HepG2 (cell line): ENCODE data around the gene FNDC3B. TPM values are rescaled to one million over a fixed set of nuclear protein-coding genes. Genes with fewer than 3 reads are reported as not detected.

Source experiments
- ATAC-seq: fragments of 200-7000 bp; cut with Tn5 transposase; 3 replicates; pipeline ENCODE4 v1.9.1; 2020; ENCODE audit warnings: mild to moderate bottlenecking, moderate library complexity
- BruUV-seq: library from RNA; stranded (reverse); fragments of 400-500 nt; replicated peaks from 2 replicates; lab custom pipeline; 2021; lab: Mats Ljungman, UMichigan
- CTCF ChIA-PET: fragments of 300-600 bp; formaldehyde crosslinking; extraction: SDS; loops from one replicate; lab custom pipeline; 2021; ENCODE audit warnings: low total read pairs, inconsistent platforms, low intra/inter-chr PET ratio; lab: Yijun Ruan, JAX
- POLR2A ChIA-PET: fragments of 350-600 bp; sonication (Branson Sonifier 250); formaldehyde crosslinking; loops from one replicate; lab custom pipeline; 2020; ENCODE audit warnings: antibody characterized with exemption, inconsistent platforms; lab: Yijun Ruan, JAX
- DNase-seq: peaks from one replicate; pipeline ENCODE4 v3.0.0-alpha.2; 2015; ENCODE audit warnings: low spot score
- FAIRE-seq: peaks from 3 replicates; lab custom pipeline; 2011; peaks lifted over from hg19 to GRCh38; lab: Jason Lieb, UNC
- H2AFZ ChIP-seq: one replicate; pipeline ENCODE4 v1.6.1; 2011; ENCODE audit warnings: low read length, inconsistent platforms
- H3K27ac ChIP-seq: fragments of 300-600 bp; 3 replicates; pipeline ENCODE4 v1.8.0; 2011; ENCODE audit warnings: mixed run types, mild to moderate bottlenecking, mixed read lengths, low read length, inconsistent platforms; ENCODE audit not compliant: insufficient read depth; ENCODE audit errors: extremely low read length
- H3K27me3 ChIP-seq, 2 experiments: fragments of 200-600 bp in 1 of 2; 2 replicates in 1 of 2; 3 replicates in 1 of 2; pipeline versions ENCODE4 v1.6.0 to v1.8.0; 2011; ENCODE audit warnings: low read length in 2 of 2, mild to moderate bottlenecking in 2 of 2, moderate library complexity in 2 of 2, inconsistent platforms in 1 of 2; ENCODE audit not compliant: insufficient read depth in 2 of 2, control insufficient read depth in 1 of 2
- H3K36me3 ChIP-seq, 2 experiments: fragments of 200-600 bp in 1 of 2; replicated peaks in 1 of 2; 2 replicates in 1 of 2; 3 replicates in 1 of 2; pipeline versions ENCODE4 v1.5.1 to v1.8.0; 2011; ENCODE audit warnings: low read length in 2 of 2, inconsistent platforms in 1 of 2; ENCODE audit not compliant: insufficient read depth in 2 of 2, control insufficient read depth in 1 of 2
- H3K4me1 ChIP-seq: 2 replicates; pipeline ENCODE4 v1.5.1; 2012; ENCODE audit warnings: low read length, inconsistent platforms; ENCODE audit not compliant: insufficient read depth
- H3K4me2 ChIP-seq: 2 replicates; pipeline ENCODE4 v1.6.0; 2011; ENCODE audit warnings: low read depth, low read length, inconsistent platforms
- H3K4me3 ChIP-seq, 3 experiments: fragments of 200-600 bp in 1 of 3; sonication (generic), shearing (Covaris generic) in 1 of 3; replicated peaks in 1 of 3; 2 replicates each; pipeline ENCODE4 v1.5.1; 2011 to 2016; ENCODE audit warnings: low read length in 3 of 3, inconsistent platforms in 2 of 3, low read depth in 2 of 3, mild to moderate bottlenecking in 2 of 3, control low read depth in 1 of 3, mixed read lengths in 1 of 3; ENCODE audit not compliant: insufficient read depth in 1 of 3
- H3K79me2 ChIP-seq: one replicate; pipeline ENCODE4 v1.6.1; 2011; ENCODE audit warnings: low read length, inconsistent platforms; ENCODE audit not compliant: insufficient read depth
- H3K9ac ChIP-seq: 2 replicates; pipeline ENCODE4 v1.6.0; 2011; ENCODE audit warnings: mild to moderate bottlenecking, low read depth, low read length, inconsistent platforms; ENCODE audit not compliant: insufficient read depth
- H3K9me3 ChIP-seq: 2 replicates; pipeline ENCODE4 v1.5.1; 2012; ENCODE audit warnings: mild to moderate bottlenecking, low read length
- H4K20me1 ChIP-seq: 2 replicates; pipeline ENCODE4 v1.6.0; 2011; ENCODE audit warnings: inconsistent platforms, mild to moderate bottlenecking, low read length, moderate library complexity; ENCODE audit not compliant: insufficient read depth
- FOSL2 ChIP-seq: sonication (generic); formaldehyde crosslinking; IDR thresholded peaks from 2 replicates; pipeline ENCODE4 v1.4.0; 2020; ENCODE audit warnings: missing genetic modification reagents
- POLR2AphosphoS2 ChIP-seq: IDR thresholded peaks from 2 replicates; pipeline ENCODE4 v1.6.1; 2011; ENCODE audit warnings: low read depth, low read length, improper control_type of control experiment
- POLR2AphosphoS5 ChIP-seq: IDR thresholded peaks from 2 replicates; pipeline ENCODE4 v1.6.1; 2012; ENCODE audit warnings: low read depth, low read length
- RBM22 ChIP-seq: fragments of 200-400 bp; formaldehyde crosslinking; optimal IDR thresholded peaks from 2 replicates; pipeline ENCODE3; 2017; ENCODE audit warnings: mild to moderate bottlenecking, low read length, moderate library complexity
- REST ChIP-seq, 2 experiments: IDR thresholded peaks; 2 replicates each; pipeline ENCODE4 v1.6.1; 2011 to 2012; ENCODE audit warnings: low read length in 2 of 2, borderline replicate concordance in 1 of 2, low read depth in 1 of 2, mild to moderate bottlenecking in 1 of 2, moderate library complexity in 1 of 2
- ZNF724P ChIP-seq: sonication (generic); formaldehyde crosslinking; IDR thresholded peaks from 2 replicates; pipeline ENCODE4 v1.8.0; 2022; ENCODE audit warnings: missing genetic modification reagents, borderline replicate concordance
- WGBS: methylation state at CpG from one replicate; pipeline ENCODE4 v1.1.6; 2017; ENCODE audit warnings: low lambda C conversion rate; 5-methylcytosine and 5-hydroxymethylcytosine counted together
- in situ Hi-C: cut with HindIII; loops from 2 replicates; pipeline ENCODE4 v1.10.0; 2017; ENCODE audit warnings: low pct_unique_long_range_greater_than_20kb; ENCODE audit not compliant: extremely low pct_ligation_motif_present
- intact Hi-C: fragments of 100-400 bp; cut with micrococcal nuclease; formaldehyde crosslinking; loops from one replicate; pipeline ENCODE4 v1.10.0; 2022; ENCODE audit not compliant: unreplicated experiment
- polyA plus RNA-seq, 8 experiments: library from polyadenylated mRNA; depleted of rRNA in 3 of 8; stranded (reverse) in 7 of 8; unstranded in 1 of 8; fragments of >200 nt; fragmentation: Illumina TruSeq in 4 of 8; extraction: Trizol in 4 of 8; gene quantifications; 2 replicates each; pipeline versions ENCODE4 v1.2.1 to v1.2.3, GENCODE V29; 2011 to 2016; ENCODE audit warnings: low read depth in 4 of 8, missing spikeins in 1 of 8, mixed read lengths in 1 of 8; ENCODE audit not compliant: insufficient read depth in 1 of 8
- total RNA-seq, 5 experiments: library from RNA; depleted of rRNA; stranded (reverse); fragments of >200 nt; fragmentation: Illumina TruSeq; extraction: Trizol; gene quantifications; 2 replicates each; pipeline ENCODE4 v1.2.3, GENCODE V29; 2016; ENCODE audit warnings: low read depth in 1 of 5
- TF ChIP-seq, protein P1 (sequence below): IDR thresholded peaks from 2 replicates; pipeline ENCODE4 v1.6.1; 2016; ENCODE audit warnings: mild to moderate bottlenecking, missing biosample characterization, missing genetic modification reagents
- TF ChIP-seq, protein P2 (sequence below): IDR thresholded peaks from 2 replicates; pipeline ENCODE4 v1.6.1; 2018; ENCODE audit warnings: missing genetic modification reagents, mild to moderate bottlenecking, missing compliant biosample characterization

The FNDC3B gene
- total and polyA plus RNA-seq, 2 of the 13 experiments (the other 11 are each of a cell fraction or from before 2014, with no cell fraction given) = 74.8 to 103 TPM

GRCh38 chr3:172103724-172104123 lies 64.3 kb downstream of the FNDC3B start:
- WGBS = 53% methylated on average over 2 of the region's 2 CpGs
- no TSS peak for BruUV-seq
- no peak for FAIRE-seq
- peak overlapping the region; percentile 57 for H3K4me2 ChIP-seq
- H3K79me2 ChIP-seq = peaks cover 99% of the 10 kb centered on the region
- H3K27me3 ChIP-seq = no peaks in the 10 kb centered on the region
- peak overlapping the region in 1 of 3 experiments; percentile 1; a peak in 1 of 6 replicates for H3K4me3 ChIP-seq
- no peak for ATAC-seq
- no peaks in the 10 kb centered on the region for H3K9me3 ChIP-seq
- H3K36me3 ChIP-seq = peaks cover 1 to 23% of the 10 kb centered on the region in 2 experiments; a peak in 4 of 5 replicates
- peaks cover 100% of the 10 kb centered on the region for H3K4me1 ChIP-seq
- H3K27ac ChIP-seq = peak overlapping the region; percentile 84
- POLR2A ChIA-PET = interaction anchor here (1.1 to 5.0 kb wide), 6 partner anchors 20 to 263 kb away, joined by 3 to 37 read pairs (median 9); partner anchors contain the start of gene FNDC3B
- peaks cover 88% of the 10 kb centered on the region for H4K20me1 ChIP-seq
- no peak for DNase-seq
- in situ Hi-C loops (no loop called here), intact Hi-C loops (loop anchor here (1.0 to 2.0 kb wide), 2 partner anchors 16 to 37 kb away; no protein-coding TSS in a partner anchor)
- H2AFZ ChIP-seq = no peak overlapping the region
- CTCF ChIA-PET = no interaction called here
- 0 out of 2 replicates have a peak, but pooled peaks have one; percentile 48 for TF ChIP-seq POLR2AphosphoS2
- no peak for TF ChIP-seq REST (IDR thresholded peaks at IDR 0.05; ENCODE audit: borderline replicate concordance in 1 of 2, low read depth in 1 of 2, low read length in 2 of 2)
- TF ChIP-seq, protein P1, sequence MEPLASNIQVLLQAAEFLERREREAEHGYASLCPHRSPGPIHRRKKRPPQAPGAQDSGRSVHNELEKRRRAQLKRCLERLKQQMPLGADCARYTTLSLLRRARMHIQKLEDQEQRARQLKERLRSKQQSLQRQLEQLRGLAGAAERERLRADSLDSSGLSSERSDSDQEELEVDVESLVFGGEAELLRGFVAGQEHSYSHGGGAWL (CRISPR knock-in tag) = no peak
- peak; percentile 93 for TF ChIP-seq RBM22
- TF ChIP-seq FOSL2 (CRISPR knock-in tag) = no peak
- TF ChIP-seq ZNF724P = no peak
- TF ChIP-seq, protein P2, sequence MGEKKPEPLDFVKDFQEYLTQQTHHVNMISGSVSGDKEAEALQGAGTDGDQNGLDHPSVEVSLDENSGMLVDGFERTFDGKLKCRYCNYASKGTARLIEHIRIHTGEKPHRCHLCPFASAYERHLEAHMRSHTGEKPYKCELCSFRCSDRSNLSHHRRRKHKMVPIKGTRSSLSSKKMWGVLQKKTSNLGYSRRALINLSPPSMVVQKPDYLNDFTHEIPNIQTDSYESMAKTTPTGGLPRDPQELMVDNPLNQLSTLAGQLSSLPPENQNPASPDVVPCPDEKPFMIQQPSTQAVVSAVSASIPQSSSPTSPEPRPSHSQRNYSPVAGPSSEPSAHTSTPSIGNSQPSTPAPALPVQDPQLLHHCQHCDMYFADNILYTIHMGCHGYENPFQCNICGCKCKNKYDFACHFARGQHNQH (CRISPR knock-in tag) = no peak
- 0 out of 2 replicates have a peak, but pooled peaks have one; percentile 13 for TF ChIP-seq POLR2AphosphoS5
- peak overlapping the region; percentile 51 for H3K9ac ChIP-seq
